ENCODE data around the gene GNG13.
"Not testable (repeated sequence)": the region's sequence is repeated elsewhere in the genome, so short reads cannot be mapped to it uniquely, and the experiment has no call there.

Gene GNG13

GRCh38 chr16:824194-824593 is 23.7 kb upstream of the GNG13 start:
- CTCF ChIA-PET = no interaction called here
- POLR2A ChIA-PET = no interaction called here
- no peak for TF ChIP-seq CTCF (IDR thresholded peaks at IDR 0.05; ENCODE audit: control extremely low read depth, extremely low read depth, low read depth, missing control alignments)
- DNase-seq (ENCODE audit: extremely low spot score) = no peak

GRCh38 chr16:822909-823297 is 22.4 kb upstream of the GNG13 start:
- ChIA-PET CTCF (no interaction called here), POLR2A (no interaction called here)
- no peak for DNase-seq (ENCODE audit: extremely low spot score)
- no peak for TF ChIP-seq CTCF (IDR thresholded peaks at IDR 0.05; ENCODE audit: control extremely low read depth, extremely low read depth, low read depth, missing control alignments)

GRCh38 chr16:822174-822908 is 21.8 kb upstream of the GNG13 start:
- TF ChIP-seq CTCF (IDR thresholded peaks at IDR 0.05; ENCODE audit: control extremely low read depth, extremely low read depth, low read depth, missing control alignments) = no peak
- no peak for DNase-seq (ENCODE audit: extremely low spot score)
- ChIA-PET POLR2A (no interaction called here), CTCF (no interaction called here)

GRCh38 chr16:821751-822150 is 21.2 kb upstream of the GNG13 start:
- no peak for TF ChIP-seq CTCF (IDR thresholded peaks at IDR 0.05; ENCODE audit: control extremely low read depth, extremely low read depth, low read depth, missing control alignments)
- no peak for DNase-seq (ENCODE audit: extremely low spot score)
- CTCF ChIA-PET = no interaction called here
- POLR2A ChIA-PET = no interaction called here

GRCh38 chr16:820748-821147 is 20.2 kb upstream of the GNG13 start:
- no peak for DNase-seq (ENCODE audit: extremely low spot score)
- no peak for TF ChIP-seq CTCF (IDR thresholded peaks at IDR 0.05; ENCODE audit: control extremely low read depth, extremely low read depth, low read depth, missing control alignments)
- ChIA-PET CTCF (no interaction called here), POLR2A (no interaction called here)

GRCh38 chr16:820044-820408 is 19.5 kb upstream of the GNG13 start:
- DNase-seq (ENCODE audit: extremely low spot score); POLR2A ChIA-PET: not testable (repeated sequence)
- CTCF ChIA-PET = interaction anchor here (1.0 kb wide), 1 partner anchor 29 kb away, joined by 3 read pairs; no protein-coding TSS in a partner anchor

- no peak for TF ChIP-seq CTCF (IDR thresholded peaks at IDR 0.05; ENCODE audit: control extremely low read depth, extremely low read depth, low read depth, missing control alignments)
- POLR2A ChIA-PET = no interaction called here
- CTCF ChIA-PET = interaction anchor here (1.0 kb wide), 1 partner anchor 30 kb away, joined by 3 read pairs; no protein-coding TSS in a partner anchor
- DNase-seq (ENCODE audit: extremely low spot score) = no peak
Observed at GRCh38 chr16:819336-820043, 19.0 kb upstream of the GNG13 start.
